ENCODE results near the gene SCN5A.
A peak's percentile ranks its signal among the peaks of the same experiment; 100 is the strongest.

Gene SCN5A

GRCh38 chr3:38649500-38650247 lies at the start of gene SCN5A:
Gene SCN5A, minus strand, starts transcription at chr3:38649687. Its CDS starts 16,380 bp downstream, at chr3:38633307.
- H3K4me1 ChIP-seq: peaks cover 7% of the 10 kb centered on the region
- H3K36me3 ChIP-seq (replicated peaks): no peaks in the 10 kb centered on the region
- DNase-seq (ENCODE audit: low spot score in 2 of 2): peak; percentile 36 to 75
- no peaks in the 10 kb centered on the region for H3K9me3 ChIP-seq
- H3K27me3 ChIP-seq (ENCODE audit: low read depth): no peaks in the 10 kb centered on the region
- peak within 1 kb of the TSS; percentile 72 for H3K4me3 ChIP-seq
- in situ Hi-C loops (cut with MboI; ENCODE audit: low sequenced_read_pairs): loop anchor here (5.0 kb wide), 1 partner anchor 127 kb away; no protein-coding TSS in a partner anchor

- no peak for DNase-seq (ENCODE audit: low spot score in 2 of 2)
- Histone ChIP-seq H3K4me3 (no peak overlapping the region), H3K9me3 (no peaks in the 10 kb centered on the region), H3K27me3 (ENCODE audit: low read depth) (no peaks in the 10 kb centered on the region), H3K4me1 (no peaks in the 10 kb centered on the region), H3K36me3 (replicated peaks) (no peaks in the 10 kb centered on the region)
- in situ Hi-C loops (cut with MboI; ENCODE audit: low sequenced_read_pairs): no loop called here
Observed at GRCh38 chr3:38698760-38699159, 49.3 kb upstream of the SCN5A start.

GRCh38 chr3:38698061-38698460 lies 48.6 kb upstream of the SCN5A start:
- H3K4me1 ChIP-seq: no peaks in the 10 kb centered on the region
- no peaks in the 10 kb centered on the region for H3K27me3 ChIP-seq (ENCODE audit: low read depth)
- no peaks in the 10 kb centered on the region for H3K9me3 ChIP-seq
- no peak overlapping the region for H3K4me3 ChIP-seq
- no peak for DNase-seq (ENCODE audit: low spot score in 2 of 2)
- H3K36me3 ChIP-seq (replicated peaks): no peaks in the 10 kb centered on the region
- in situ Hi-C loops (cut with MboI; ENCODE audit: low sequenced_read_pairs): no loop called here

GRCh38 chr3:38696034-38696433 lies 46.5 kb upstream of the SCN5A start:
- H3K4me3 ChIP-seq: no peak overlapping the region
- no peaks in the 10 kb centered on the region for H3K27me3 ChIP-seq (ENCODE audit: low read depth)
- no peaks in the 10 kb centered on the region for H3K36me3 ChIP-seq (replicated peaks)
- no peaks in the 10 kb centered on the region for H3K4me1 ChIP-seq
- DNase-seq (ENCODE audit: low spot score in 2 of 2): no peak
- in situ Hi-C loops (cut with MboI; ENCODE audit: low sequenced_read_pairs): no loop called here
- H3K9me3 ChIP-seq: no peaks in the 10 kb centered on the region

- no peaks in the 10 kb centered on the region for H3K9me3 ChIP-seq
- no peaks in the 10 kb centered on the region for H3K4me1 ChIP-seq
- H3K27me3 ChIP-seq (ENCODE audit: low read depth): no peaks in the 10 kb centered on the region
- in situ Hi-C loops (cut with MboI; ENCODE audit: low sequenced_read_pairs): no loop called here
- H3K4me3 ChIP-seq: no peak overlapping the region
- no peak for DNase-seq (ENCODE audit: low spot score in 2 of 2)
- no peaks in the 10 kb centered on the region for H3K36me3 ChIP-seq (replicated peaks)
Observed at GRCh38 chr3:38690185-38690584, 40.7 kb upstream of the SCN5A start.

- in situ Hi-C loops (cut with MboI; ENCODE audit: low sequenced_read_pairs): no loop called here
- Histone ChIP-seq H3K4me3 (no peak overlapping the region), H3K4me1 (no peaks in the 10 kb centered on the region), H3K36me3 (replicated peaks) (no peaks in the 10 kb centered on the region), H3K9me3 (no peaks in the 10 kb centered on the region), H3K27me3 (ENCODE audit: low read depth) (no peaks in the 10 kb centered on the region)
- DNase-seq (ENCODE audit: low spot score in 2 of 2): no peak
Observed at GRCh38 chr3:38689774-38690173, 40.3 kb upstream of the SCN5A start.

GRCh38 chr3:38689346-38689745 lies 39.9 kb upstream of the SCN5A start:
- Histone ChIP-seq H3K27me3 (ENCODE audit: low read depth) (no peaks in the 10 kb centered on the region), H3K4me3 (no peak overlapping the region), H3K36me3 (replicated peaks) (no peaks in the 10 kb centered on the region), H3K9me3 (no peaks in the 10 kb centered on the region), H3K4me1 (no peaks in the 10 kb centered on the region)
- in situ Hi-C loops (cut with MboI; ENCODE audit: low sequenced_read_pairs): no loop called here
- DNase-seq (ENCODE audit: low spot score in 2 of 2): no peak

- in situ Hi-C loops (cut with MboI; ENCODE audit: low sequenced_read_pairs): no loop called here
- no peaks in the 10 kb centered on the region for H3K9me3 ChIP-seq
- no peak overlapping the region for H3K4me3 ChIP-seq
- no peaks in the 10 kb centered on the region for H3K4me1 ChIP-seq
- no peaks in the 10 kb centered on the region for H3K27me3 ChIP-seq (ENCODE audit: low read depth)
- no peaks in the 10 kb centered on the region for H3K36me3 ChIP-seq (replicated peaks)
- no peak for DNase-seq (ENCODE audit: low spot score in 2 of 2)
Observed at GRCh38 chr3:38687321-38687720, 37.8 kb upstream of the SCN5A start.

GRCh38 chr3:38684546-38684945 lies 35.1 kb upstream of the SCN5A start:
- Histone ChIP-seq H3K4me1 (no peaks in the 10 kb centered on the region), H3K27me3 (ENCODE audit: low read depth) (no peaks in the 10 kb centered on the region), H3K4me3 (no peak overlapping the region), H3K9me3 (no peaks in the 10 kb centered on the region), H3K36me3 (replicated peaks) (no peaks in the 10 kb centered on the region)
- DNase-seq (ENCODE audit: low spot score in 2 of 2): no peak
- in situ Hi-C loops (cut with MboI; ENCODE audit: low sequenced_read_pairs): no loop called here

GRCh38 chr3:38669668-38670067 lies 20.2 kb upstream of the SCN5A start:
- H3K4me3 ChIP-seq: no peak overlapping the region
- DNase-seq (ENCODE audit: low spot score in 2 of 2): no peak
- no peaks in the 10 kb centered on the region for H3K9me3 ChIP-seq
- no peaks in the 10 kb centered on the region for H3K36me3 ChIP-seq (replicated peaks)
- H3K27me3 ChIP-seq (ENCODE audit: low read depth): no peaks in the 10 kb centered on the region
- no peaks in the 10 kb centered on the region for H3K4me1 ChIP-seq
- in situ Hi-C loops (cut with MboI; ENCODE audit: low sequenced_read_pairs): no loop called here

GRCh38 chr3:38662544-38662943 lies 13.1 kb upstream of the SCN5A start:
- Histone ChIP-seq H3K36me3 (replicated peaks) (no peaks in the 10 kb centered on the region), H3K9me3 (peaks cover 7% of the 10 kb centered on the region; the same call in 1 of the 2 replicates), H3K4me3 (no peak overlapping the region), H3K4me1 (no peaks in the 10 kb centered on the region), H3K27me3 (ENCODE audit: low read depth) (0 out of 2 replicates have a peak, but pooled peaks cover 4% of the 10 kb centered on the region)
- DNase-seq (ENCODE audit: low spot score in 2 of 2): peak; percentile 32 to 36
- in situ Hi-C loops (cut with MboI; ENCODE audit: low sequenced_read_pairs): no loop called here

GRCh38 chr3:38658841-38659240 lies 9.4 kb upstream of the SCN5A start:
- Histone ChIP-seq H3K36me3 (replicated peaks) (no peaks in the 10 kb centered on the region), H3K4me1 (no peaks in the 10 kb centered on the region), H3K4me3 (no peak overlapping the region), H3K27me3 (ENCODE audit: low read depth) (peaks cover 12% of the 10 kb centered on the region), H3K9me3 (peaks cover 7% of the 10 kb centered on the region; the same call in 1 of the 2 replicates)
- DNase-seq (ENCODE audit: low spot score in 2 of 2): no peak
- in situ Hi-C loops (cut with MboI; ENCODE audit: low sequenced_read_pairs): no loop called here

- DNase-seq (ENCODE audit: low spot score in 2 of 2): no peak
- Histone ChIP-seq H3K9me3 (peaks cover 5% of the 10 kb centered on the region; the same call in 1 of the 2 replicates), H3K4me3 (no peak overlapping the region), H3K27me3 (ENCODE audit: low read depth) (peaks cover 12% of the 10 kb centered on the region), H3K4me1 (no peaks in the 10 kb centered on the region), H3K36me3 (replicated peaks) (no peaks in the 10 kb centered on the region)
- in situ Hi-C loops (cut with MboI; ENCODE audit: low sequenced_read_pairs): no loop called here
Observed at GRCh38 chr3:38657369-38657768, 7.9 kb upstream of the SCN5A start.

GRCh38 chr3:38655708-38656300 lies 6.3 kb upstream of the SCN5A start:
- Histone ChIP-seq H3K9me3 (no peaks in the 10 kb centered on the region), H3K4me1 (peaks cover 2% of the 10 kb centered on the region; the same call in 1 of the 2 replicates), H3K36me3 (replicated peaks) (no peaks in the 10 kb centered on the region), H3K4me3 (no peak overlapping the region), H3K27me3 (ENCODE audit: low read depth) (peaks cover 12% of the 10 kb centered on the region)
- in situ Hi-C loops (cut with MboI; ENCODE audit: low sequenced_read_pairs): no loop called here
- DNase-seq (ENCODE audit: low spot score in 2 of 2): peak; percentile 58 to 68
